Testis (tissue), 2 donors: ENCODE data around the gene LDLRAD4.

Experiments used
- CTCF ChIP-seq, 3 experiments: fragments of 450-650 bp in 2 of 3; fragments of 200-600 bp in 1 of 3; sonication (generic) in 1 of 3; IDR thresholded peaks; one replicate each; pipeline ENCODE4 v1.5.1; 2016 to 2019; ENCODE audit warnings: antibody characterized with exemption in 3 of 3, mild to moderate bottlenecking in 2 of 3, moderate library complexity in 1 of 3
- POLR2A ChIP-seq: fragments of 450-650 bp; IDR thresholded peaks from one replicate; pipeline ENCODE4 v1.6.1; 2017; ENCODE audit warnings: antibody characterized with exemption, mild to moderate bottlenecking, moderate library complexity

GRCh38 chr18:13185675-13186198, 32.8 kb upstream of the LDLRAD4 start:
- TF ChIP-seq CTCF (IDR thresholded peaks at IDR 0.05) (no peak), POLR2A (no peak)
